Panc1 (cell line): ENCODE data around the gene KIFC3. TPM values are rescaled to one million over a fixed set of nuclear protein-coding genes. Genes with fewer than 3 reads are reported as not detected.
"Not testable (repeated sequence)": the region's sequence is repeated elsewhere in the genome, so short reads cannot be mapped to it uniquely, and the experiment has no call there.

Experiments
- ATAC-seq: fragments of 200-7000 bp; cut with Tn5 transposase; 2 replicates; pipeline ENCODE4 v1.9.1; 2020; ENCODE audit warnings: mild to moderate bottlenecking, moderate library complexity
- BruUV-seq: library from RNA; stranded (reverse); fragments of 400-500 nt; replicated peaks from 2 replicates; lab custom pipeline; 2021; lab: Mats Ljungman, UMichigan
- CTCF ChIA-PET: fragments of 300-600 bp; sonication (Branson Sonifier 250); formaldehyde crosslinking; loops from one replicate; lab custom pipeline; 2022; ENCODE audit warnings: antibody characterized with exemption; lab: Charles Lee
- POLR2A ChIA-PET: fragments of 300-600 bp; sonication (Branson Sonifier 250); formaldehyde crosslinking; loops from one replicate; lab custom pipeline; 2022; ENCODE audit warnings: antibody characterized with exemption; lab: Charles Lee
- DNase-seq: peaks from one replicate; pipeline ENCODE4 v3.0.0-alpha.2; 2010; ENCODE audit warnings: low read depth, low spot score
- H3K27ac ChIP-seq: 2 replicates; pipeline ENCODE4 v1.5.1; 2011; ENCODE audit warnings: mild to moderate bottlenecking, low read length, inconsistent platforms
- H3K27me3 ChIP-seq: fragments of 200-500 bp; sonication (Bioruptor generic); 2 replicates; pipeline ENCODE4 v1.6.0; 2014; ENCODE audit warnings: low read length, inconsistent platforms; ENCODE audit not compliant: control insufficient read depth, insufficient read depth
- H3K36me3 ChIP-seq: fragments of 200-500 bp; sonication (Bioruptor generic); 2 replicates; pipeline ENCODE4 v1.5.1; 2014; ENCODE audit warnings: inconsistent platforms, mild to moderate bottlenecking, low read length, moderate library complexity; ENCODE audit not compliant: control insufficient read depth, insufficient read depth
- H3K4me1 ChIP-seq: 2 replicates; pipeline ENCODE4 v1.5.1; 2011; ENCODE audit warnings: inconsistent platforms, mild to moderate bottlenecking, low read length, moderate library complexity; ENCODE audit not compliant: control insufficient read depth, insufficient read depth
- H3K4me3 ChIP-seq, 2 experiments: 2 replicates each; pipeline ENCODE4 v1.5.1; 2011 to 2012; ENCODE audit warnings: low read depth in 2 of 2, low read length in 2 of 2, mild to moderate bottlenecking in 2 of 2, inconsistent platforms in 1 of 2, moderate library complexity in 1 of 2
- H3K9me3 ChIP-seq: fragments of 200-500 bp; sonication (Bioruptor generic); 2 replicates; pipeline ENCODE4 v1.5.1; 2014; ENCODE audit warnings: low read depth, mild to moderate bottlenecking, inconsistent platforms, low read length, moderate library complexity; ENCODE audit not compliant: control insufficient read depth, insufficient read depth
- CTCF ChIP-seq: fragments of 450-650 bp; IDR thresholded peaks from 2 replicates; pipeline ENCODE4 v1.5.1; 2017; ENCODE audit warnings: mild to moderate bottlenecking
- POLR2AphosphoS5 ChIP-seq: IDR thresholded peaks from 2 replicates; pipeline ENCODE4 v1.6.1; 2012; ENCODE audit warnings: mild to moderate bottlenecking, low read depth, low read length, moderate library complexity
- SIN3A ChIP-seq: IDR thresholded peaks from 2 replicates; pipeline ENCODE4 v1.6.1; 2012; ENCODE audit warnings: low read depth, mild to moderate bottlenecking, low read length, moderate library complexity, borderline replicate concordance; ENCODE audit not compliant: insufficient read depth
- TCF7L2 ChIP-seq: IDR thresholded peaks from 2 replicates; pipeline ENCODE4 v1.6.1; 2011; ENCODE audit warnings: mild to moderate bottlenecking, low read depth, low read length, inconsistent platforms
- in situ Hi-C: cut with HindIII; loops from 2 replicates; pipeline ENCODE4 v1.10.0; 2016; ENCODE audit warnings: low sequenced_read_pairs, low pct_unique_long_range_greater_than_20kb
- intact Hi-C: fragments of 100-400 bp; cut with micrococcal nuclease; formaldehyde crosslinking; loops from one replicate; pipeline ENCODE4 v1.10.0; 2022; ENCODE audit not compliant: unreplicated experiment
- total RNA-seq: library from RNA; stranded (reverse); gene quantifications from one replicate; pipeline ENCODE4 v1.2.1, GENCODE V29; 2021; ENCODE audit not compliant: unreplicated experiment
- TF ChIP-seq, protein P1 (sequence below), 2 experiments: IDR thresholded peaks; 2 replicates each; pipeline ENCODE4 v1.6.1; 2011 to 2012; ENCODE audit warnings: low read depth in 2 of 2, control low read depth in 1 of 2, low read length in 1 of 2, mild to moderate bottlenecking in 1 of 2, moderate library complexity in 1 of 2; ENCODE audit not compliant: insufficient read depth in 1 of 2

The KIFC3 gene
- total RNA-seq, 1 experiment from 2014 or later: 51.5 TPM

DNA sequence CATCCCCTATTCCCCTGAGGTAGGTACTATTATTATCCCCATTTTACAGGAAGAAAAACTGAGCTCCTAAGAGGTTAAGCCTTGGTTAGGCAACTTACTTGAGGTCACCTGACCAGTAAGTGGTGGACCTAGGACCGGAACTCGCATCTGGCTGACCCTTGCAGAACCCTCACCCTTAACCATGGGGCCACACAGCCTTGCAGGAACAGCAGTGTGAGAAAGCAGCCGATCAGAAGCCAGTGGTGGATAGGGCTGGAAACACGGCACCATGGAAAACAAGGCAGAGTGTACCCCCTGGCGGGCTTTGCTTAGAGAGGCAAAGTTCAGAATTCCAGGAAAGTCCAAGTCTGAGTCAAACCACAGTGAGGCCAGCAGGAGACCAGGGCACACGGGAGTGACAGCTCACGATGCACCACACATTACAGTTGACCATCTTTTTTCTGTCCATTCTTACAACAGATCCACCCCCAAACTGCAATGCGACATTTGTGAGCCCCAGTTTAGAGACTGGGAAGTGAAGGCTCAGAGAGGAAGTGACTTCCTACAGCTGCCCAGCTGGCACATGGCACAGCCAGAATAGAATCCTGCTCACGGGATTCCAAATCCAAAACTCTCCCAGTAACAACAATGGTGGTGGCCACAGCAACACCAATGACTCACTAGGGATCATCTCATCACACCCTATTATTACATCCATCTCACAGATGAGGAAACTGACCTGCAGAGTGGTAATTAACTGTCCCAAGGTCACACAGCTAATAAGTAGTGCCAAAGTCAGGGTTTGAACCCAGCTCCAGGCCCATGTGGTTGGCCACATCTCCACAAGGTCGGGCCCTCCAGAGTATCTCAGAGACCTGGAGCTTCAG lies 20.3 kb downstream of the KIFC3 start:
- no peaks in the 10 kb centered on the region for H3K27me3 ChIP-seq
- ChIA-PET CTCF (no interaction called here), POLR2A (no interaction called here)
- DNase-seq (no peak), ATAC-seq (no peak)
- H3K9me3 ChIP-seq: no peaks in the 10 kb centered on the region
- no peak overlapping the region for H3K4me3 ChIP-seq
- no TSS peak for BruUV-seq
- intact Hi-C loops: no loop called here
- in situ Hi-C loops: no loop called here
- TF ChIP-seq POLR2AphosphoS5: no peak
- TF ChIP-seq, protein P1, sequence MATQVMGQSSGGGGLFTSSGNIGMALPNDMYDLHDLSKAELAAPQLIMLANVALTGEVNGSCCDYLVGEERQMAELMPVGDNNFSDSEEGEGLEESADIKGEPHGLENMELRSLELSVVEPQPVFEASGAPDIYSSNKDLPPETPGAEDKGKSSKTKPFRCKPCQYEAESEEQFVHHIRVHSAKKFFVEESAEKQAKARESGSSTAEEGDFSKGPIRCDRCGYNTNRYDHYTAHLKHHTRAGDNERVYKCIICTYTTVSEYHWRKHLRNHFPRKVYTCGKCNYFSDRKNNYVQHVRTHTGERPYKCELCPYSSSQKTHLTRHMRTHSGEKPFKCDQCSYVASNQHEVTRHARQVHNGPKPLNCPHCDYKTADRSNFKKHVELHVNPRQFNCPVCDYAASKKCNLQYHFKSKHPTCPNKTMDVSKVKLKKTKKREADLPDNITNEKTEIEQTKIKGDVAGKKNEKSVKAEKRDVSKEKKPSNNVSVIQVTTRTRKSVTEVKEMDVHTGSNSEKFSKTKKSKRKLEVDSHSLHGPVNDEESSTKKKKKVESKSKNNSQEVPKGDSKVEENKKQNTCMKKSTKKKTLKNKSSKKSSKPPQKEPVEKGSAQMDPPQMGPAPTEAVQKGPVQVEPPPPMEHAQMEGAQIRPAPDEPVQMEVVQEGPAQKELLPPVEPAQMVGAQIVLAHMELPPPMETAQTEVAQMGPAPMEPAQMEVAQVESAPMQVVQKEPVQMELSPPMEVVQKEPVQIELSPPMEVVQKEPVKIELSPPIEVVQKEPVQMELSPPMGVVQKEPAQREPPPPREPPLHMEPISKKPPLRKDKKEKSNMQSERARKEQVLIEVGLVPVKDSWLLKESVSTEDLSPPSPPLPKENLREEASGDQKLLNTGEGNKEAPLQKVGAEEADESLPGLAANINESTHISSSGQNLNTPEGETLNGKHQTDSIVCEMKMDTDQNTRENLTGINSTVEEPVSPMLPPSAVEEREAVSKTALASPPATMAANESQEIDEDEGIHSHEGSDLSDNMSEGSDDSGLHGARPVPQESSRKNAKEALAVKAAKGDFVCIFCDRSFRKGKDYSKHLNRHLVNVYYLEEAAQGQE (IDR thresholded peaks at IDR 0.05; ENCODE audit: insufficient read depth in 1 of 2, low read depth in 2 of 2, low read length in 1 of 2): no peak
- TF ChIP-seq TCF7L2: no peak
- no peak for TF ChIP-seq CTCF
- TF ChIP-seq SIN3A: no peak
- no peaks in the 10 kb centered on the region; the same call in 1 of the 2 replicates for H3K36me3 ChIP-seq
- H3K4me1 ChIP-seq: no peaks in the 10 kb centered on the region
- H3K27ac ChIP-seq: no peak overlapping the region

DNA sequence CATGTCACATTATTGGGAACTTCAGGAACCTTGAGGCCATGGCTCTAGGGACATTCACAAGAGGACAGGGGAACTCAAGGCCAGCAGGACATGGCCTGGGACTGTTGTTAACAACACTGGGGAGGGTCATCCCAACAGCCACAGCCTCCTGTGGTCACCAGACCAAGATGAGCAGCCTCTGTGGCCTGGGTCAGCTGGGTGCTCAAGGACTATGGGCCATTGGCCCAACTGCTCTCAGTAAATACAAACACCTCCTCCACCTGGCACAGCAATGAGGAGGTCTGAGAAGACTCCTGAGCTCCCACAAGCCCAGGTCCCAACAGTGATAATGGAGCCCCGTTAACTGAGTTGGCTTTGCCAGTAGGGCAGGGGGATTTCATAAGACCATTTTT lies 20.9 kb downstream of the KIFC3 start:
- Histone ChIP-seq H3K9me3 (no peaks in the 10 kb centered on the region), H3K36me3 (no peaks in the 10 kb centered on the region; the same call in 1 of the 2 replicates), H3K27ac (no peak overlapping the region), H3K27me3 (no peaks in the 10 kb centered on the region), H3K4me1 (no peaks in the 10 kb centered on the region), H3K4me3 (no peak overlapping the region)
- BruUV-seq: no TSS peak
- CTCF ChIA-PET: no interaction called here
- DNase-seq (no peak), ATAC-seq (no peak)
- no peak for TF ChIP-seq SIN3A
- TF ChIP-seq TCF7L2: no peak
- no peak for TF ChIP-seq POLR2AphosphoS5
- TF ChIP-seq, protein P1 (IDR thresholded peaks at IDR 0.05; ENCODE audit: insufficient read depth in 1 of 2, low read depth in 2 of 2, low read length in 1 of 2): no peak
- POLR2A ChIA-PET: no interaction called here
- intact Hi-C loops (no loop called here), in situ Hi-C loops (no loop called here)

DNA sequence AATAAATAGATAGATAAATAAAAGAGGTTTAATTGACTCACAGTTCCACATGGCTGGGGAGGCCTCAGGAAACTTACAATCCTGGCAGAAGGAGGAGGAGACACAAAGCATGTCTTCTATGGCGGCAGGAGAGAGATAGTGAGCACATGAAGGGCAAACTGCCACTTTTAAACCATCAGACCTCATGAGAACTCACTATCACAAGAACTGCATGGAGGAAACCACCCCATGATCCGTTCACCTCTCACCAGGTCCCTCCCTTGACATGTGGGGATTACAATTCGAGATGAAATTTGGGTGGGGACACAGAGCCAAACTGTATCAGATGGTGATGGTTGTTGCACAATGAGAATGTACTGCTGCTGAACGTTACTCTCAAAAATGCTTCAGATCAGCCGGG lies 22.5 kb downstream of the KIFC3 start:
- H3K27me3 ChIP-seq, DNase-seq, CTCF ChIA-PET, H3K4me1 ChIP-seq, intact Hi-C loops, H3K4me3 ChIP-seq, ATAC-seq, BruUV-seq, H3K9me3 ChIP-seq, H3K27ac ChIP-seq, in situ Hi-C loops, H3K36me3 ChIP-seq, POLR2A ChIA-PET: not testable (repeated sequence)
